ENCODE results near the gene ATG9A.

ATG9A gene

DNA sequence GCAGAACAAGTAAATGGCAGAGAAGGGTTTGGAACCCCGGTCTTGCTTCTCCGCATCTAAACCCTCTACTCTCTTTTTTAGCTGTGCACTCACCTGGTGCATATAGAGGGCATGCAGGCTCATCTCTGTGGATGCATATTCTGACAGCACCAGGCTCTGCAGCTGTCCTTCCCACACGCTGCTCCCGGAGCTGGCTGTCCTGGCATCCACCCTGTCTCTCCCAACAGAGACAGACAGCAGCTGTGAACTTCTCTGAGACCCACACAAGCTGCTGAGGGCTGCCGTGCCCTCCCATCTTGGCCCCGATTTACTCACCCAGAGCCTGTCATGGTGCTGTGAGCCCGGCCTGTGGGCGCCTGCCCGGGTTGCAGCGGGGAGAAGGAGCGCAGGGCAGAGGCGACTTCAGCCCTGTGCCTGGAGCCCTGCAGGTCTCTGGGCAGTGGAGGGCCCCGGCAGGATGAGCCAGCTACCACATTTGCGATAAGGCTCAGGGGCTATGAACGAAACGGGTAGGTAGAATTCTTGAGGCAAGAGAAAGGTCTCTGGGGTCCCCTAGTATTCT lies 7.4 kb downstream of the ATG9A start:
- no peak for DNase-seq (ENCODE audit: low read depth)

DNA sequence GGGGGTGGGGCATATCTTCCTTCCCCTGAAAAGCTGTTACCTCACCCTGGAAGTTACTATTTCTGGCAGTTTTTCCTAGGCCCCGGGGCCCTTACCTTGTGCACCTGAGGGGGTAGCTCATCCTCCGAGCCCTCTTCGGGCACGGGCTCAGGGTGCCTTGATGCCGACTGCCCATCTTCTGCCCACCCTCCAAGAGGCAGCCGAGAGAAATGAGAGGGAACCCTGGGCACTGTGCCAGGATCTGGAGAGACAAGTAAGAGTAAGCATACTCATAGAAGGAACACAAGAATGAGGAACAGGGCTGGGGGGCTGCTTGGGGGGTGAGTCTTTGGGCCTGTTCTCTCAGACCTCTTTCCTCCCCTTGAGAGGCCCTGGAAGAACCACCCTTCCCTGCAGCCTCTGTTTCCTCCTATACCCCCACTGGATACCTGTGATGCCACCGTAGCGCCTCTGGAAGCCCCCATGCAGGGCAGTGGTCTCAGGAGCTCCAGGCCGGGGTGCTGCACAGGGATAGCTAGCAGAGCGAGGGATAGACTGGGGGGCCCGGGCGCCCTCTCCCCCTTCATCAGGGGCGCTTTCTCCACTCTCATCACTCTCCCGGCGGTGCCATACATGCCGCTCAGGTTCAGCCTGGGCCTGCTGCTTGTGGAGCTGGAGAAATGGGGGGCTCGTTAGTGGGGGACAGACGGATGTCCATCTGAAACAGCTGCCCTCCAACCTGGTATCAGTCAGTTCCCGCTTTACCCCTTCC lies 8.6 kb downstream of the ATG9A start:
- no peak for DNase-seq (ENCODE audit: low read depth)

DNA sequence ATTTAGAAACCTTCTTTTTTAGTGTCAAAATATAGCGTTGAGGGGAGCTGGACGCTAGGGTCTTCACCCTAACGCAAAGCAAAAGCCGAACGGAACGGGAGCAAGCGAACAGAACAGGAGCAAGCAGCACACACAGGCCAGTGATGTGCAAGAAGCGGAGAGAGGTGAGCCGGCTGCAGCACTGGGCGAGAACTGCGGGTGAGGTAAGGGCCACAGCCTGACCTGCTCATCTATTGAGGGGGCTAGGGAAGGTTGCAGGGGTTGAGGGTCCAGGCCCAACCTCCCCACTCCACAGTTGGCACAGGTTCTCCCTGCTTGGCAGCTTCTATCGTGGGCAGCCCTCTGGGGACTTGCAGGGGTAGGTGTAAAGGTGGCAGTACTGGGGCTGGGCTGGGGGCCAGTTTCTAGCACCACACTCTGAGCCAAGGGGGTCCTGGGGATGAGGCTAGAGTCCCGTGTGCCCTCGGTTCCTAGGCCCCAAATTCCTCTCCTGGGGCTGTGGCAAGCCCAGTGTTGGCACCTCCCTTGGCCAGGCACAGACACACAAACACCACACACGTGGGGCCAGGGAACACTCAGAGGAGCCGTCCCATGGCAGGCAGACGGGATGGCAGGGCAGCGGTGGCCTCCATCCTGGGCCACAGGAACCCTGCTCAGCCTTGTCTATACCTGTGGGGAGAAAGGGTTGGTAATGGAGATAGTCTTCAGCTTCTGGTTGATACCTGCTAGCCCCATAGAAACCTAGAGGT lies 9.5 kb downstream of the ATG9A start:
- DNase-seq (ENCODE audit: low read depth), result no peak

DNA sequence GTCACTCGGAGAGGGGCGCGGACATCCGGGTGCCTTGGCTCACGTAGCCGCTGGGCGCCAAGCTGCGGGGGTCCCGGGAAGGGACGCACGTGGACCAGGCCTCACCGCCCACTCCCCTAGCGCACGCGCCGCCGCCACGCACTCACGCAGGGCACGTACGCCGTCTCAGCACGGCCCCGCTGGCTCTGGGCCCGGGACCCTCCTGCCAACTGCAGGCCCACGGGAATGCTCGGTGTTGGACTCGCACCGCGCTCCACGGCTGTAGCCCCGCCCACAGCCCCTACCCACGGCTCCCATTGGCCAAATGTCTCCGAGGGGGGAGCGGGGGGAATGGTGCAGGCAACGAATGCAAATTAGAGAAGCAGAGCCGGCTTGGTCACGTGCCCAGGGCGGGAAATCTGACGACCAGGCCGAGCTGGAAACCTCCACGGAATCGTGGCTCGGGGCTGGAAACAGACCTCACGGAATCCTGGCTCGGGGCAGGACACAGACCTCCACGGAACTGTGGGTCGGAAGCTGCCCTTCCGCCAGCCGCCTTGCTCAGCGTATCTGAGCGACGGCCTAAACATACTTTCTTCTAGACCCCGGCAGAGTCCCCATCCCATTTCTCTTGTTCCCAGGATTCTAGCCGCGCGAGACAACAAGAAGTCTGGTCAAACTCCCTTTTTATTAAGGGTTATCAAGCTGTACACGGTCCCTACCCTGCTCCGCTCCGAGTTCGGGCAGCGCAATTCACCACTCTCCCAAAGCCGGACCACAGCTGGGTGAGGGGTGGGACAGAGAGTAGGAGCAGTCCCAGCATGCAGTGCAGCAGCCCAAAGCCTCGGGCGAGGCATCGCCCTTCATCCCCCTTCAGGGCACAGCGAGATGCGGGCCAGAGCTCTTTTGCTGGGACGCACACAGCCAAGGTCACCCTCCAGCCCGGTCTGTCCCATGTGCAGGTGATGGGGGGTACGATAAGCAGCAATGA lies 10.4 kb downstream of the ATG9A start, which contains the start of gene ABCB6:
ABCB6 (minus strand) TSS at position 227 of the 970 bp plus-strand sequence. CDS start 285 bp downstream, outside the sequence.
- peak; percentile 95 for DNase-seq (ENCODE audit: low read depth)

DNA sequence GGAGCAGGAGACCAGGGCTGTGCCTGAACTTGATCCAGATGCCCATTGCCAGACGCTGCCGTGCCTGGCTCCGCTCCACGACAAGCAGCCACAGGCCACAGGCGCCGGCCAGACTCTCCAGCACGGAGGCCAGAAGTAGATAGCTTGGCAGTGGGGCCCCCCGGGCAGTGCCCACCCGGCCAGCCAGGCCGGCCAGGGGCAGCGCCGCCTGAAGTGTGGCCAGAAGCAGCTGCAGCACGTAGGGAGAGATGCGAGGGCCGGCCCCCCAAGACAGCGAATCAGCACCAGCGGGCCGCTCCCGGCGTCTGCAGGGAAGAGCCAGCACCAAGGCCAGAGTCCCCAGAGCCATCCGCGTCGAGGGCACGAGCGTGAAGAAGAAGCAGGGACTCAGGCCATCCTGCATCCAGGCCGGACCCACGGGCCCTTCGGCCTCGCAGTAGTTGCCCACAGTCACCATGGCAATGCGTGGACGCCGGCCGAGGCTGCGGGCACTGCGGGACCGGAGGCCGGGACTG lies 11.2 kb downstream of the ATG9A start:
- peak; percentile 50 for DNase-seq (ENCODE audit: low read depth)

DNA sequence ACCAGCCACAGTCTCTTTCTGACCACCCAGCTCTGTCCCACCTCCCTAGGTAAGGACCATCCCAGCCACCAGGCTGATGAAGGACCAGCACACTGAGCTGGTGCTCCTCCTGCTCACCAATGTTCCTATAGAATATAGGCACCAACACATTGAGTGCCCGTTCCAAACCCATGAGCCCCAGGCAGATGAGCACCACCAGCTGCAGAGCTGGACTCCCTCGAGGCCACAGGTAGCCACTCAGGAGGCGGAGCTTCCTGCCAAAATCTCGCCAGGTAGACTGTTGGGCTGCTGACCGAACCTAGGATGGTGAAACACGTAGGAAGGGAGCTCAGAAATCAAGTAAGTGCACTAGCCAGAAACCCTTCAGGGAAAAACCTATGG lies 12.9 kb downstream of the ATG9A start:
- DNase-seq (ENCODE audit: low read depth), result no peak

DNA sequence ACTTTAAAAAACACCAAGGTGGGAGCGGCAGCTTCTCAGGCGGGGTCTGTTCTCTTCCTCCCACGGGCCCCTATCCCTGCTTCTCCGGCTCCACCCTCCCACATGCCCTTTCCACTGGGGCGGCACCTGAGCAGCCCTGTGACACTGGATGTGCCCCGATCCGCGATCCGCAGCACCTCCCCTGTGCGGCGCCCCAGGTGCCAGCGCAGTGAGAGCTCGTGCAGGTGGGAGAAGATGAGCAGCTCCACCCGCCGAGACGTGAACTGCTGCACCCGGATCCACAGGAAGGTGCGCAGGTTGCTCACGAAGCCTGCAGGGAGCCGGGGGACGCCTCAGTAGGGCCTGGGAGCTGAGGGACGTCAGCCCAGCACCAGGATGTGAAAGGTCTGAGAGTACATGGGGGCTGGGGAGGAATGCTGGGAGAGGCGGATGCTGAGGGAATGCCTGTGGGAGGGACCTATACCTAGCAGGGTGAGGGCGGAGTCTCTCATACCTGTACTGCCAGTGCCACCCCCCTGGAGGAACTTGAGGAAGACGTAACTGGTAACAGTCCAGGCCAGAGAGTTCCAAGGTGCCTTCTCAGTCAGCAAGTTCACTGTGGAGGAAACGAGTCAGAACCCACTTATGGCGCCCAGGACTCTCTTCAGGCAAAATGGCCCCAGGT lies 13.4 kb downstream of the ATG9A start:
- DNase-seq (ENCODE audit: low read depth), result no peak

DNA sequence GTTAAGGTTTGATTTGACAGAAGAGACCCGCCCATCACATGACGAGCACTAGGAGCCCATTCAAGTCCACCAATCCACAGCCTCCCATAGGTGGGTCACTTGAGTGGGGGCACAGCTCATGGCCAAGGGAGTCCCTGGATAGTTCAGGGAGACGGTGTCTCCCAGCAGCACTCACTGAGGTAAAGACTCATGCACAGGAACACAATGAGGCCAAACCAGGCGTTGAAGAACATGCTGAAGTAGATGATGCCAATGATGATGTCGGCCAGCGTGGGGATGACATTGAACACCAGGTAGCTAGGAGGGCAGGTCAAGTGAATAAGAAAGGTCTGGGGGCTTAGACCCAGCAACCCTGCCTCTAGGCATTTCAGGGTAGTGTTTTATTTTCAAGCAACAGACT lies 14.7 kb downstream of the ATG9A start:
- no peak for DNase-seq (ENCODE audit: low read depth)

DNA sequence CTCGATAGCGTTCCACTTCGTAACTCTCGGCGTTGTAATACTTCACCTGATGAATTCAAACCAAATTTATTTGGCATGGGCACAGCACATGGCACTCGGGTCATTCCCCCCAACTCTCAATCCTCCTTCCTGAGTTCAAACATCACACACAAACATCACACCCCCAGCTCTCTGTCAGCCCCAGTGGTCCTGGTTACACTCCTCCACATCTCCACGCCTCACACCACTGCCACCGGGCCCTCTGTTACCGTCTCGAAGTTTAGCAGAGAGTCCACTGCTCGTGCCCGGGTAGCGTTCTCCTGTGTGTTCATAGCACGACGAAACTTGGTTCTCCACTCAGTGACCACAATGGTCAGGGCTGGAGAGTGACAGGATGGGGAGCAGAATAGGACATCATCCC lies 15.3 kb downstream of the ATG9A start:
- no peak for DNase-seq (ENCODE audit: low read depth)

DNA sequence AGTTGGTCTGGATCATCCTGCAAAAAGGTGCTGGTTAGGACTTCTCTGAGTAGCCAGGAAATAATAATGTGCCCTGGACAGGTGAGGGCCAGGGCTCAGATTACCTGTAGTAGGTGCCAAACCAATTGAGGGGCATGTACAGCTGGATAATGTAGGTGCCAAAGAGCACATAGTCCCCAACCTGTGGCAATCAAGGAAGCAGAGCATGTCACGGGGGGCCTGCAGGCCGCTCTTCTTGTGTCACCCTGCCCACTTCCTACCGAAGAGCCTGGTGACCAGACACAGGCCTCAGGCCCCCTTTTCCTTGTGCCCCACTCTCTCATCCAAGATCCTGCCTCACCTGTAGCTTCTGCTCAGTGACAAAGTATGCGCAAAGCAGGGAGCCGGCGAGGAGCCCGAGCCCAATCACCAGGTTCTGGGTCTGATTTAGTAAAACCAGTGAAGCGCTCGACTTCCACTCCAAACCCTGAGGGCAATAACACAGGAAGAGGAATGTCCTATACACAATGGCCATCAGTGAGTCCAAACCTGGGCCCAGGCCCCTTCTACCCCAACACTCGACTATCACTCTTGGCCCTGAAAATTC lies 15.9 kb downstream of the ATG9A start:
- no peak for DNase-seq (ENCODE audit: low read depth)

DNA sequence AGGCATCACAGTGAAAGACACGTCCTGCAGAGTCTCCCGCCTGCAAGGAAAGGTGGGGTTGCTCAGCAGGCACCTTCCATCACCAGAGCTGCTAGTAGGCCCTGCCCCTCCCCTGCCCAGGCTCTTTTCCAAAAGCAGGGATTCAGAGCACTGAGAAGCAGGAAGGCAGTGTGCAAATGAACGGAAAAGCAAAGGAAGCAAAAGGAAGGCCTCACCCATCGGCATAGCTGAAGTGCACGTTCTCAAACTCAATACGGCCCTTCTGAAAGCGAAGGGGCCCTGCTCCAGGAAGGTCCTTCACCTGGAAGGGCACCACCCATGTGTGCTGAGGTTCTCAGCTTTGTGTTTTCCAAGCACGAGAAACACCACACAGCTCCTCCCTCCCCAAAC lies 16.4 kb downstream of the ATG9A start:
- no peak for DNase-seq (ENCODE audit: low read depth)

DNA sequence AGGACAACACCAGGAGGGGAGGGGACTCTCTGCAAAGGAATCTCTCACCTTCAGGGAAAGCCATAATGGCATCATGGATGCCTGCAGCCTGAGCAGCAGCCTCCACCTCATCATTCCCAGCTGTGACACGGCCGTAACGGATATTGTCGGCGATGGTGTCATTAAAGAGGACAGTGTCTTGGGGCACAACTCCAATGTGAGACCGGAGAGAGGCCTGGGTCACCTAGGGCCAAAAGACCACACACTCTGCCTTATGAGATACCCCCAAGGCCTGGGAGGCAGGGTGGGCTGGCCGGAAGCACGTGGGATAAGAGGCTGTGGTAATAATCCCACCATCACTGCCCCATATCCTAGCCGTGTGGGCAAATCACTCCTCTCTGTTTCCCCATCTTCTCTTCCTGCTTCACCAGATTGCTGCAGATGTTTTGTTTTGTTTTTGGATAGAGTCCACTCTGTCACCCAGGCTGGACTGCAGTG lies 18.5 kb downstream of the ATG9A start:
- no peak for DNase-seq (ENCODE audit: low read depth)

DNA sequence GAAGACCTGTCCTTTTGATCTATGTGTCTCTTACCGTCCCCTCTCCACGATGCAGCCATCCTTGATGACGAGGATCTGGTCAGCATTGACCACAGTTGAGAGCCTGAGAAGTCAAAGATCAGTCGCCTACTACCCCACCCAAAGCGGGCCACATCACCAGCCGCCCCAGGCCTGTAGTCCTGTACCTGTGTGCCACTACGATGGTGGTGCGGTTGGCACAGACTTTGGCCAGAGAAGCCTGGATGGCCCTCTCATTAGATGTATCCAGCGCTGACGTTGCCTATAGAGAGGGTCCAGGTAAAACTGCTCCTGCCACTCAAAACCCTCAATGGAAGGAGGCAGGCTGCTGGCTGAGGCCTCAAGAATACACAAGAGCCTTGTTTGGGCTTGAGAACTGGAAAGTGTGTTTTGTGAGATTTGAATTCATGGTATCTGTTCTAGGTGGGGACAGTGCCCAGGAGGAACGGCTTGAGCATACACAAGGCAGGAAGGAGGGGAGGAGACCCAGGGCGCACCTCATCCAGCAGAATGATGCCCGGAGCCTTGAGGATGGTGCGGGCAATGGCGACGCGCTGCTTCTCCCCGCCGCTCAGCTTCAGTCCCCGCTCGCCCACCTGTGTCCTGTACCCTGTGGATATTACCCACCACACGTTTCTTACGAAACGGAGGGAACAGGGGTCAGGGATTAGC lies 19.1 kb downstream of the ATG9A start:
- DNase-seq (ENCODE audit: low read depth), result no peak

DNA sequence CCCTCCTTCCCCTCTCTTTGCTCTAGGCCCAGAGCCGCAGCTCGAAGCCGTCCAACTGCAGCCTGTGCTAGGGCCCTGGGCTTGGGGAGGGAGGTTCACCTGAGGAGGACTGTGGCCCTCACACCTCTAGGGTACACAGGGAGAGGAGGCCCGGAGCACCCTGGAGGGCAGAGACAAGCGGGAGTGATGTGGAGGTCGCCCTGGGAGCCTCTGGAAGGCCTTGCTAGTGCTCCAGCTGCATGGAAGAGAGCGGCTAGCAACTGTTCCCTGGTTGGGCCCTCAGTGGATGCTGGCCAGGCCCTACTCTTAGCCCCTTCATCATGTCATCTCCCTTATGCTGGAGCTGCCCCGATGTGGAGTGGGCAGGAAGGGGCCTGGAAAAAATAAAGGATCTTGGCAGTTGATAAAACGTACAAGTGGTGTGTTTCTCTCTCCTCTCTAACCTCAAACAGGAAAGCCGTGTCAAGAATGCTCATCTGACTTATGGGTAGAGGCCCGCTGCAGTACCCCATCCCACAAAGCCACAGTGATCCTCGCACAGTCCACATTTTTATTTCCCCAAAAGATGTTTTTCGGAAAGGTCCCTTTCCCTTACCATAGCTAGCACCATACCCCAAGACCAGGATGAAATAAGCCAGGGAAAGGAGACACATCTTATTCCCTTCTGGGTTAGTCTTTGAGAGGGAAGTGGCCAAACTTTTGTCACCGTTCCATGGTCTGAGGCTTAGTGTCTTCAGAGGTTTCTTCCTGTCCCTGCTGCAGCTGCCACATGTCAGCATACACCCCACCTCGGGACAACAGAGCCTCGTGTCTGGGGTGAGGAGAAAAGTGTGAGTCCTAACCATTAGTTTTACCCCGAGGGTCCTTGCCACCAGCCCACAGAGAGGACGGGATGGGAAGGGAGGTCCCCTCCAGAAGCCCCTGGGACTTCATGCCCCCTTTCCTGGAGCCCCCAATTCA lies 19.9 kb downstream of the ATG9A start:
- no peak for DNase-seq (ENCODE audit: low read depth)

DNA sequence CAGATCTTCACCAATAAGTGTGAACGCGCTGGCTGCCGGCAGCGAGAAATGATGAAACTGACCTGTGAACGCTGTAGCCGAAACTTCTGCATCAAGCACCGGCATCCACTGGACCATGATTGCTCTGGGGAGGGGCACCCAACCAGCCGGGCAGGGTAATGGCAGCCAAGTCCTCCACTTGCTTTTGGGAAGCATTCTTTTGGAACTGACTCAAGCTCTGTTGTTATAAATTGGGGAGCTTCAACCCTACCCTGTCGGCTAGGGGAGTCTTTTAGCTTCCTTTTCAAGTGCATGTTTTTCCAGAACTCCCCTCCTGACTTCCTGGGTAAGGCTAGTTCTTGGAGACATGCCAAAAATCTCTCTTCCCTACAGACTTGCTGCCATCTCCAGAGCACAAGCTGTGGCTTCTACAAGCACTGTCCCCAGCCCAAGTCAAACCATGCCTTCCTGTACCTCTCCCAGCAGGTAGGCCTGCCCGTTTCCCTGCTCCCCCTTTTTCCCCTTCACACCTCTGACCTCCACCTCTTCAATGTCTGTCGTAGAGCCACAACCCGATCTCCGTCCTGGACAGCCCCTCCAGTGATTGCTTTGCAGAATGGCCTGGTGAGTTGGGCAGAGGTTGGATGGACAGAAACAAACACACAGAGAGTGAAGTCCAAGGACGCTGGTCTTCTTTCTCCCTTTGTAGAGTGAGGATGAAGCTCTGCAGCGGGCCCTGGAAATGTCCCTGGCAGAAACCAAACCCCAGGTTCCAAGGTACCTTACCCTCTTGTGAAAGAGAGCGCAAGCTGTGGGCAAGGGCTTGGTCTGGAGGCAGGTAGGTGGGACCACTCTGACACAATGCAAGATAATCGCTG lies 21.3 kb downstream of the ATG9A start:
- DNase-seq (ENCODE audit: low read depth), result no peak

DNA sequence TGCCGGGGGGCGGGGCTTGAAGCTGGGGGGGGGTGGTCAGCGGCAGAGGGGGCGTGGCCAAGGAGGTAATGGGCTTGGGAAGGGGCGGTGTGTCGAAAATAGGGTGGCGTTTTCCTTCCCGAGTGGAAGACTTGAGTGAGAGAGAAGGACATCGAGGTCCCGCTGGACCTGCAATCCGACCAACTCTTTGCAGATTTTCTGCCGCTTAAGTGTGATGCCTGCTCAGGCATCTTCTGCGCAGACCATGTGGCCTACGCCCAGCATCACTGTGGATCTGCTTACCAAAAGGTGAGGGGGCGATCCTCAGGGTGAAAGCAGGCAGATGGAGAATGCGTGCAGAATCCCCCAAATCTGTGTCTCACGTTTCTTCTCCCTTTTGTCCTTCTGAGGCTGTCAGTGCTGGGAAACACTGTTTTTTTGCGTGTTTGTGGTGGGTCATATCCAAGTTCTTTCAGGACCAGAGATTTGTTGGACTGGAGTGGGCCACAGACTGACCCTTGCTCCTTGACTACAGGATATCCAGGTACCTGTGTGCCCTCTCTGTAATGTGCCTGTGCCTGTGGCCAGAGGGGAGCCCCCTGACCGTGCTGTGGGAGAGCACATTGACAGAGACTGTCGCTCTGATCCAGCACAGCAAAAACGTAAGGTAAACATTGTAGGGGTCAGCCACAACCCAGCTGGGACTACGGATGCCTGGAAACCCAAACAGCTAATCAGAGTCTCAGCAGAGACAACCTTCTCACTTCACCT lies 22.1 kb downstream of the ATG9A start:
- no peak for DNase-seq (ENCODE audit: low read depth)
